Activated T-cell treated with anti-CD3 and anti-CD28 coated beads, Interleukin-2, amount 50 U/mL, for 24 hours (primary cell): ENCODE measurements around the gene MEGF11.

Experiments used
- DNase-seq: peaks from one replicate; pipeline ENCODE4 v3.0.0-alpha.2; 2020
- H3K27ac Mint-ChIP-seq: 2 replicates; pipeline ENCODE4 v1.8.0; 2020; ENCODE audit warnings: mild to moderate bottlenecking, mixed read lengths
- H3K27me3 Mint-ChIP-seq: 2 replicates; pipeline ENCODE4 v1.8.0; 2020; ENCODE audit warnings: mixed read lengths
- H3K36me3 Mint-ChIP-seq: 2 replicates; pipeline ENCODE4 v1.8.0; 2020; ENCODE audit warnings: low read depth, mixed read lengths
- H3K4me1 Mint-ChIP-seq: 2 replicates; pipeline ENCODE4 v1.8.0; 2020; ENCODE audit warnings: low read depth, mixed read lengths
- H3K4me3 Mint-ChIP-seq: 2 replicates; pipeline ENCODE4 v1.8.0; 2020; ENCODE audit warnings: mild to moderate bottlenecking, moderate library complexity, mixed read lengths
- H3K9me3 Mint-ChIP-seq: 2 replicates; pipeline ENCODE4 v1.8.0; 2020; ENCODE audit warnings: mixed read lengths

Gene MEGF11

DNA sequence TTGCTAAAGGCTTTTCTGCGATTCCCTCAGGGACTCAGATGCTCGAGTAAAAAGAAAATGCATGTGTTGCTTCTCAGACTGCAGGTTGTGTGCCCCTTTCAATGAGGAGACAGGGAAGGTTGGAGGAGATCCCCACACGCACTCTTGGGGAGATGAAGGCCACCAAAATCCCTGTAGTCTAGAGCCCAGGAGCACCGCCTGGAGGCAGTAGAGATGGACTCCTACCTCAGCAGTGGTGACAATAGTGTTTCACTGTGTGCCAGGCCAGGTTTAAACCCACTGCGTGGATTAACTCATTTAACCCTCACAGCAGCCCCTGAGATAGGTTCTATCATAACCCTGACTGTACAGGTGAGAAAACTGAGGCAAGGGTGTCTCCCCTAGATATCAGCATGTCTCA is 15.2 kb downstream of the MEGF11 start:
- Mint-ChIP-seq H3K36me3 (no peaks in the 10 kb centered on the region), H3K4me3 (no peak overlapping the region), H3K9me3 (no peaks in the 10 kb centered on the region), H3K27ac (no peak overlapping the region), H3K4me1 (no peaks in the 10 kb centered on the region), H3K27me3 (peaks cover 11% of the 10 kb centered on the region)
- DNase-seq, result no peak

DNA sequence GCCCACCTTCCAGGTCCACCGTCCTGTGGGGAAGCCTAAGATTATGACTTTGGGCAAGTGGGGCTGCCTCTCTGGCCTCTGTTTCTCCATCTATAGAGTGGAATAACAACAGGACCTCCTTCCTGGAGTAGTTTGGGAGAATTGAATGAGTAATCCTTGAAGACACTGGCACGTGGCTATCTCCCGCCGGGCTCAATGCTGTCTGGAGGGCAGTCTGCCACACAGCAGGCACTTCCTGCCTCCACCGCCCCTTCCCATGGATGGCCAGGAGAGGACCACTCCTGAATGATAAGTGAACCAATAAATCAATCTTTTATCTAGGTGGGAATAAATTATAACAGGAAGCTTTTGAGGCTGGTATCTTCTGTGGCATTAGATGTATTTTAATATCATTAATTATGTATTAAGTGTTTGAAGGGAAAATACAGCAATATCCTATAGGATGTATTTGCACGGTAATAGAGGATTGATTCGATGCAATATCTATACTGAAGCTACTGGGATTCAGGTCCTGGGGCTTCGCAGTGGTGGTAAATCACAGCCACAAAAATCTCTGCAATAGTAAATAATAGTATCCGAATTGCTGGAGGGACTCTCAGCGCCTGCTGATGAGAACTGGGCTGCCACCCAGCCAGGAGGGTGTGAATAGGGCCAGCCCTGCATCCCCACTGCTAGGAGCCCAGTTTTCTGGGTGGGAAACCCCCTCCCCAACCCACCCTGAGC is 15.9 kb downstream of the MEGF11 start:
- H3K4me1 Mint-ChIP-seq, result no peaks in the 10 kb centered on the region
- no peak for DNase-seq
- H3K9me3 Mint-ChIP-seq, result no peaks in the 10 kb centered on the region

DNA sequence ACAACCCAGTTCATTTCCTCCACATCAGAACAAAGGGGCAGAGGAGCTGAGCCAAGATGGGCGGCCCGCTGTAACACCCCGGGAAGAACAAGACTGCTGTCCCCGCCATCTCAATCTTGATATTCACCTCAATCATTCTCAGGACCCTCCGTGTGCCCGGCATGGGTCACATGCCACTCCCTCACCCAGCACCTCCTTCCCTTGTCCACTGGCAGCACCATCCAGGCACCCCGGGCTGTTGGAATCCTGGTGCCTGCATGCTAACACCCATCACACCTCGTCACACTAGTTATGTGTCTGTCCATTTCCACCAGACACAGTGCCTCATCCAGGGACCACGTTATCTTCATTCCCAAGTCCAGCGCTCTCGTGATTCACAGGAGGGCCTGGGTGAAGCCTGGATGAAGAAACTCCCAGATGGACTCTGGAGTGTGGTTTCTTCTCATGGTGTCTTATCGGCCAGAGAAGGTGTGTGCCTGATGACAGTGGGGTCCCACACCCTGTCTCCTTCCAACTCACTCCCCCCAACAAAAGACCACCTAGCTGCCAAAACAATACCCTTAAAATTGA is 16.7 kb downstream of the MEGF11 start:
- Mint-ChIP-seq H3K36me3 (no peaks in the 10 kb centered on the region), H3K4me3 (no peak overlapping the region), H3K9me3 (no peaks in the 10 kb centered on the region), H3K27me3 (peaks cover 11% of the 10 kb centered on the region), H3K4me1 (no peaks in the 10 kb centered on the region), H3K27ac (no peak overlapping the region)
- no peak for DNase-seq

More for the DNA sequence above, 15.9 kb downstream of the MEGF11 start:
- Mint-ChIP-seq H3K27ac (no peak overlapping the region), H3K4me3 (no peak overlapping the region), H3K36me3 (no peaks in the 10 kb centered on the region), H3K27me3 (peaks cover 11% of the 10 kb centered on the region)

DNA sequence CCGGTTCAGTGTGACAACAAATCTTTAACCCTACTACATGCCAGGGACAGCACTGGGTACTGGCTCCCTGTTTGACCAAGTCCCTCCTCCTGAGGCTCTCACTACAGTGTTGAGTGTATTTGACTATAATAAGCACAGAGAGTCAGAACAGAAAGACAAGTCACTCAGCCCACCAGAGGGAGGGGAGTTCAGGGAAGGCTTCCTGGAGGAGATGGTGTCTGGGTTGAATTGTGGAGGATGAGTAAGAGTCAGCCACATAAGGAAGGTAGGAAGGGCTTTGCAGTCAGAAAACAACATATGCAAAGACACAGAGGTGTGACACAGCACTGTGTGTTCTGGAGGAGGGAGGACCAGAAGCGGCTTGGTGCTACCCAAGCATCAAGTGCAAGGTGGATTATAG is 17.7 kb downstream of the MEGF11 start:
- Mint-ChIP-seq H3K4me3 (no peak overlapping the region), H3K27ac (no peak overlapping the region), H3K9me3 (no peaks in the 10 kb centered on the region), H3K36me3 (no peaks in the 10 kb centered on the region), H3K27me3 (peaks cover 11% of the 10 kb centered on the region), H3K4me1 (no peaks in the 10 kb centered on the region)
- no peak for DNase-seq

DNA sequence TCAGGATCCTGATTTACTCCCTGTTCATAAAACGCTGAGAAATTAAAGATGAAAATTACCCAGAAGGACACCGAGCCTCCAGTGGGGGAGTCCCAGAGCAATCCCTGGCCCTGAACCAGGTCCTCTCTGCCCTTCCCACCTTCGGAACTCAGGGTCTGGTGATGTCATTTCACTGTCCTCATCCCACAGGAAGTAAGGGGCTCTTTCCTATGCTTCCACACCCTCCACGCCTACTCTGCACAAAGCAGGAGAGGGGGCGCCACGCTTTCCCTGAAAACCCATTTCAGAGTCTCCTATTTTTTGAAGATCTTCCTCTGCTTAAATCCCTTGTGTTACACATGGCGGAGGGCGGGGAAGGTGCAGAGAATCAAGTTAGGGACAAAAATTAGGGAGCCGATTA is 18.8 kb downstream of the MEGF11 start:
- Mint-ChIP-seq H3K9me3 (no peaks in the 10 kb centered on the region), H3K27me3 (peaks cover 11% of the 10 kb centered on the region), H3K27ac (no peak overlapping the region), H3K4me3 (no peak overlapping the region), H3K36me3 (no peaks in the 10 kb centered on the region), H3K4me1 (no peaks in the 10 kb centered on the region)
- DNase-seq, result no peak

DNA sequence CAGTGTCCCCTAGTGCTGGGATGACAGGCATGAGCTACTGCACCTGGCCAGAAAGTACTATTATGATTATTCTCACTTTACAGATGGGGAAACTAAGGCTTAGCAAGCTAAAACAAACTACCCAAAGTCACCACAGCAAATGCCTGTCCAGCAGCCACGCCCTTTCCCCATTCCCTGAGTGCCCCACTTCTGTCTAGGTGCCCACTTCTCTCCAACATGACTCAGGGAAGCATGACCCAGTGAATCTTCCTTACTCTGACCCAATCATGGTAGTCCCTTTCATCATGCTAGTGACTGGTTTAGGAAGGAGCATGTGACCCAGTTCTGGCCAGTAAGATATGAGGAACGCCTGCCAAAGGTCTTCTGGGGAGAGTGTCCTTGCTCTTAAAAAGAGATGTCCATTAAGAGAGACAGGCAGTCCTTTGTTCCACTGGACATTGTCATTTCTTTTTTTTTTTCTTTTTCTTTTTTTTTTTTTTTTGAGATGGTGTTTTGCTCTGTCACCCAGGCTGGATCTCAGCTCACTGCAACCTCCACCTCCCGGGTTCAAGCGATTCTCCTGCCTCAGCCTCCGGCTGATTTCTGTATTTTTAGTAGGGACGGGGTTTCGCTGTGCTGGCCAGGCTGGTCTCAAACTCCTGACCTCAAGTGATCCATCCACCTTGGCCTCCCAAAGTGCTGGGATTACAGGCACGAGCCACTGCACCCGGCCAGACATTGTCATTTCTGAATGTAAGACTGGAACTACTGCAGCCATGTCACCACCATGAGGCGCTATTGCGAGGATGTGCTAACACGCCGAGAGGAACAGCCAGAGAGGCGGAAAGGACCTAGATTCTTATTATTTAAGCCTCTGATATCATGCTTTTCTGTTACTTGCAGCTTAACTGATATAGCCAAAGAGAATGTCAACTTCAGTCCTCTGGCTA is 19.8 kb downstream of the MEGF11 start:
- no peak overlapping the region for H3K27ac Mint-ChIP-seq
- DNase-seq, result no peak
- no peaks in the 10 kb centered on the region for H3K36me3 Mint-ChIP-seq

DNA sequence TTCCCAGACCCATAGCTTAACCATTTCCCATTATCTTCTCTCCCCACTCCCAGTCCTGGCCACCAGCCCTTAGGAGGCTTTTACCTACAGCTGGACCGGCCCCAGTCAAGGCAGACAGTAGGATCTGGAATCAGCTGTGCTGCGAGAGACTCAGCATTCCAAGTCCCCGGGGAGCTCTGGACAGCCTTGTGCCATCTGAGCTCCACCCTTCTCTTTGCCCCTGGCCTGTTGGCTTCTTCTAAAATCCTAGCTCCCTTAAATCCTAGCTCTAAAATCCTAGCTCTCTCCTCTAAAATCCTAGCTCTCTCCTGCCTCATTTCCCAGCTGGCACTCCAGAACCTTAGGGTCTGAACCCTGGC is 21.3 kb downstream of the MEGF11 start:
- Mint-ChIP-seq H3K36me3 (no peaks in the 10 kb centered on the region), H3K4me3 (no peak overlapping the region), H3K9me3 (no peaks in the 10 kb centered on the region), H3K4me1 (no peaks in the 10 kb centered on the region), H3K27me3 (peaks cover 11% of the 10 kb centered on the region), H3K27ac (no peak overlapping the region)
- no peak for DNase-seq

More for the DNA sequence above, 19.8 kb downstream of the MEGF11 start:
- Mint-ChIP-seq H3K4me1 (no peaks in the 10 kb centered on the region), H3K4me3 (no peak overlapping the region), H3K9me3 (no peaks in the 10 kb centered on the region), H3K27me3 (peaks cover 11% of the 10 kb centered on the region)

DNA sequence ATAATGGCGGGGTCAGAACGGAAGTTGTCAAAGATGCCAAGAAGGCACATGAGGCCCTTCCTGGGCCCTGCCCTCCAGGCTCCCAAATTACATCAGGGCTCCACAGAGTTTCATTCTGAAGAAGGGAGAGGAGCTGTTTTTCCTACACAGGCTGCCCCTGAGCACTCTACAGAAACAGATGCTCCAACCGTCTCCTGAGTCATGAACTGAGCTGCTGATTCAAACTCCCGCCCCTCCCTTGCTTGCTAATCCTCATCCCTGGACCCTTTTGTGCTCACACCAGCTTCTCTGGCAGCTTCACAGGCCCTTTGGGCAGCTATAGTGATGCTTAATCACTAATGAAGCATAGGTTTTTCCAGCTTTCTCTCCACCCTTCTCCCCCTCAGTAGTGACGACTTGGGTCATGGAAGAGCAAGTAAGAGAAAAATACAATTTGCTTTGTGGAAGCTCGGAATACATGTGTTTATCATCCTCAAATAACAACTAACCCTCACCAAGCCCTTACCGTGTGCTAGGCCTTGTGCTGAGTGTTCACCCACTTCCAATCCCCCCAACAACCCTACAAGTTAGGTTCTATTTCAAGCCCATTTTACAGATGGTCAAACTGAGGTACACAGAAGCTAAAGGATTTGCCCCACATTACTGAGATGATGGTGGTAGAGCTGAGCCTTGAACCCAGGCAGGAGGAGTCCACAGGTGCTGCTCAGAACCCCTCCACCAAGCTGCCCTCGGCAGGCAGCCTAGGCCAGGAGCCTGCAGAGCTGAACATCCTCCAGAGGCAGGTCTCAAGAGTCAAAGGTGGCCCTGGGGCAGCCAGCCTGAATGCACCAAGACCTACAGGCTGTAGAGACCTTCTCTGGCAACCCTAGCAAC is 21.9 kb downstream of the MEGF11 start:
- Mint-ChIP-seq H3K4me3 (no peak overlapping the region), H3K36me3 (no peaks in the 10 kb centered on the region), H3K9me3 (no peaks in the 10 kb centered on the region), H3K27ac (no peak overlapping the region), H3K27me3 (peaks cover 6% of the 10 kb centered on the region), H3K4me1 (no peaks in the 10 kb centered on the region)
- no peak for DNase-seq

DNA sequence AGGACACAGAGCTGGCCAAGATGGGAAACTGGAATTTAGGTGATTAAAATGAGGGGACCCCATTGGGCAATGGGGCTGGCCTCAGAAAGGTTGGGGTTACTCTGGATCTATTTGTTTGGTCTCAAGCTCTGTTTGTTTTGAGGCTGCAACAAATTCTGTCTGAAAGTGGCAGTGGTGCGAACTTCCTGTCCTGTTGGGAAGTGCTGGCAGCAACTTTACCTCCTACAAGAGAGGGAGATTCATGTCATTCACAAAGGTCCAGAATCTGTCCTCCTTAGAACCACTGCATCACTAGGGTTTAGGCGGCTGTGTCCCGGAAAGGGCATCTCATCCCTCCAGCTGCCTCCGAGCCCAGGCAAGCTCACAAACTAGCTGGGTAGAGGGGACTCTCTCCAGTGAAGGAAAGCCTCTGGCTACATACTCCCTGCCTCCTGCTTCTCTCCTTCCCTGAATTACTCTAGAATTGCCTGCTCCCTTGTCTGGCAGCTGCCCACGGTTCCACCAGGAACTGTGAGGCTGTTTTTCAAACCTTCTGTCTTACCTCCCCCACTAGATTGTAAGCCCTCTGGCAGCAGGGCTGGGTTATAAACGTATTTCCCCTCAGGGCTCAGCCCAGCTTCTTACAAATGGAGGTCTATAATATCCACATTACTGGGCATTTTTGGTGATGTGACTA is 23.6 kb downstream of the MEGF11 start:
- no peak for DNase-seq
- H3K27ac Mint-ChIP-seq, result no peak overlapping the region
- H3K4me1 Mint-ChIP-seq, result no peaks in the 10 kb centered on the region
- H3K36me3 Mint-ChIP-seq, result no peaks in the 10 kb centered on the region
- peaks cover 3% of the 10 kb centered on the region for H3K27me3 Mint-ChIP-seq
- no peaks in the 10 kb centered on the region for H3K9me3 Mint-ChIP-seq
- no peak overlapping the region for H3K4me3 Mint-ChIP-seq

DNA sequence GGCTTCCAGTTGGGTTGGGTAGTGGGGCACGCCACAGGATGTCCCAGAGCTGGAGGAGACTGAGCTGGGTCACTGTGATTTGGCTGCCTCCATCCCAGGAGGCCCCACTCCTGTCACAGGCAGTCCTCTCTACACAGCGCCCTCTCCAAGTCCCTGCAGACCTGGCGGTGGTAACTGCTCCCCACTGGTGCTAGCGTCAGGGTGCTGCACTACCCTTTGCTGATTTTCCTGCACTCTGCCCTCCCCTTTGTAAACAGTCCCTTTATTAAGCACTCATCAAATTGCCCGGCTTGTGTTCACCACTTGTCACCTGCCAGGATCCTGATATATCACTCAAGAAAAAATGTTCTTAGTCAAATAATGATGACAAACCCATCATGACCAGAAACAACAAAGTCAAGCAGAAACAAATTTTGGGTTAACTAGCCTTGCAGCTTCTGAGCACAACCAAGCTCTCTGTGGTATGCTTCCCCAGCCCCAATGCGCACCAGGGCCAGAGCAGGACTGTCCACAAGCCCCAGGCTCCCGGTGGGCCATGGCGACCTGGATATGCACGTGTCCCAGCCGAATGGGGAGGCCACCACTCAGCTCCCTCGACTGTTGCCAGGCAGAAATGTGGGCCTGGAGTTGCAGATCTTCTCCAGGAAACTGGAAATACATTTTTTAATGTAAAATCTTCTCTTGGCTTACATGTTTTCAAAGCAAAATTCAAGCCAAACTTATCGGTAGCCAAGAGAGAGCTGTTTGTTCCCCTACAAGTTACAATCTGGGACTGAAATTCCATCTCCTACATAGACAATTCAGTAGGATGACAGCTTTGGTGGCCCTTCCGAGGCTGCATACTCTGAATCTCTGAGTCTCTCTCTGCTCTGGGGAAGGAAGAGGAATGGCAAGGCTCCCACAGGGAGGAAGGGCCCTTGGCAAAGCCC is 24.5 kb downstream of the MEGF11 start:
- H3K27ac Mint-ChIP-seq, result no peak overlapping the region
- H3K4me3 Mint-ChIP-seq, result no peak overlapping the region

DNA sequence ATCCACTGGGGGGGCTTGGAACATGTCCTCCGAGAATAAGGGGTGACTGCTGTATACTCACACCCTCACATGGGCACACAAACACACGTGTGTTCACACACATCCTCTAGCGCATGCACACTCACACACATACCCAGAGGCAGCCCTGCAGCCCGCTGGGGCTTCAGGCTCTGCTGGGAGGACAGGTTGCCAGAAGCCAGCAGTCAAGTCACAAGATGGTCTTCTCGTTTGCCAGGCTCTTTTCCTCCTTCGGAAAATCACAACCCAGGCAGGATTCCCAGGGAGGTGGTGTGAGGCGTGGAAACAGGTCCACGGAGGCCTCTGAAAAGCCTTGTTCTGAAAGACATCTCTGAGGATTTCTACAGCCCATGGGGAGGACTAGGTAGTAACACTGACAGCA is 26.8 kb downstream of the MEGF11 start:
- no peaks in the 10 kb centered on the region for H3K27me3 Mint-ChIP-seq
- DNase-seq, result no peak
- no peaks in the 10 kb centered on the region for H3K36me3 Mint-ChIP-seq
- H3K9me3 Mint-ChIP-seq, result no peaks in the 10 kb centered on the region
- H3K4me1 Mint-ChIP-seq, result no peaks in the 10 kb centered on the region
- no peak overlapping the region for H3K4me3 Mint-ChIP-seq
- H3K27ac Mint-ChIP-seq, result no peak overlapping the region

More for the DNA sequence above, 24.5 kb downstream of the MEGF11 start:
- Mint-ChIP-seq H3K9me3 (no peaks in the 10 kb centered on the region), H3K4me1 (no peaks in the 10 kb centered on the region), H3K36me3 (no peaks in the 10 kb centered on the region), H3K27me3 (no peaks in the 10 kb centered on the region)
- no peak for DNase-seq

DNA sequence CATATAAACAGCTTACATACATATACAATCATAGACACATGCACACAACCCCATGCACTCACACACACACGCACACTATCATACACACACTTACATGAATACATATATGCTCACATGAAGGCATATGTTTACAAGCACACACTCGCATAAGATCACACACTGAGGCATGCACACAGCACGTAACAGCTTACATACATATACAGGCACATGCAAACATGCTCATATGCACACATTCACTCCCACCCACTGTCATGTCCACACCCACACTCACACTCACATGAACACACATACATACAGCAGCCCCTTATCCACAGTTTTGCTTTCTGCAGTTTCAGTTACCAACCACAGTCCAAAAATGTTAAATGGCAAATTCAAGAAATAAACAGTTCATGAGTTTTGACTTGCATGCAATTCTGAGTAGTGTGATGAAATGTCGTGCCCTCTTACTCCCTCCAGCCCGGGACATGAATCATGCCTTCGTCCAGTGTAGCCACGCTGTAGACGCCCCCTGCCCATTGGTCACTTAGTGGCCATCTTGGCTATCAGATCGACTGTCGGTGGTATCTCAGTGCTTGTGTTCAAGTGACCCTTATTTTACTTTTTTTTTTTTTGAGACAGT is 27.8 kb downstream of the MEGF11 start:
- no peak for DNase-seq
- Mint-ChIP-seq H3K4me3 (no peak overlapping the region), H3K27me3 (no peaks in the 10 kb centered on the region), H3K36me3 (no peaks in the 10 kb centered on the region), H3K27ac (no peak overlapping the region), H3K9me3 (no peaks in the 10 kb centered on the region), H3K4me1 (no peaks in the 10 kb centered on the region)

DNA sequence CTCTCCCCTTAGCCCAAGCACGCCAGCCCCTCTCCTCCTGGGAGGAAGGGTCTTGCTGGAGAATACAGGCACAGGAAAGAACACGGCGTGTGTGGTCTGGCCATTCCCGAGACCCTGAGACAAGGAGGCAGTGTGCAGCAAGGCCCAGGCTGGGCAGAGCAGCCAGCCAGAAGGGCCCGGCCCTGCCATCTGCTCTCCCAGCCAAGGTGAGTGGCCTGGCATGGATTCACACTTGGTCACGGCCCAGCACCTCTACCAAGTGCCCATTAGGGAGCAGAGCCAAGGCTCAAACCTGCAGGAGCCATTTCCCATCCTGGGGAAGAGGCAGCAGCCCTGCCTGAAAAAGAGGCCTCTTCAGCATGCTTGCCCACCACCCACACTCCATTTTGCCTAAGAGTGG is 28.6 kb downstream of the MEGF11 start:
- H3K9me3 Mint-ChIP-seq, result no peaks in the 10 kb centered on the region
- no peak overlapping the region for H3K27ac Mint-ChIP-seq
- no peak for DNase-seq
- H3K36me3 Mint-ChIP-seq, result no peaks in the 10 kb centered on the region
- H3K4me3 Mint-ChIP-seq, result no peak overlapping the region
- H3K4me1 Mint-ChIP-seq, result no peaks in the 10 kb centered on the region
- H3K27me3 Mint-ChIP-seq, result no peaks in the 10 kb centered on the region
